Tibial artery (tissue), 4 donors: Measurements from ENCODE around the gene ST8SIA4.

Source experiments
- DNase-seq, 2 donors: peaks; one replicate each; pipeline ENCODE4 v3.0.0-alpha.2; 2019
- H3K27ac ChIP-seq, 2 donors: fragments of 200-600 bp; sonication (generic) in 1 of 2; 1 replicate in 1 of 2; 2 replicates in 1 of 2; pipeline ENCODE4 v1.5.1; 2018 to 2019; ENCODE audit warnings: mild to moderate bottlenecking in 1 of 2
- H3K27me3 ChIP-seq, 2 donors: fragments of 200-600 bp; sonication (generic) in 1 of 2; one replicate each; pipeline versions ENCODE4 v1.5.1 to v1.6.0; 2016 to 2019
- H3K36me3 ChIP-seq, 3 donors: fragments of 200-600 bp; sonication (generic) in 2 of 3; one replicate each; pipeline ENCODE4 v1.5.1; 2016 to 2019; ENCODE audit warnings: mild to moderate bottlenecking in 2 of 3
- H3K4me1 ChIP-seq, 4 donors: fragments of 200-600 bp; sonication (generic) in 2 of 4; 1 replicate in 3 of 4; 2 replicates in 1 of 4; pipeline ENCODE4 v1.5.1; 2016 to 2019
- H3K4me3 ChIP-seq, 2 donors: fragments of 200-600 bp; sonication (generic) in 1 of 2; 1 replicate in 1 of 2; 2 replicates in 1 of 2; pipeline ENCODE4 v1.5.1; 2018 to 2019; ENCODE audit warnings: mild to moderate bottlenecking in 2 of 2
- H3K9me3 ChIP-seq, 3 donors: fragments of 200-600 bp; sonication (generic) in 1 of 3; one replicate each; pipeline ENCODE4 v1.5.1; 2016 to 2019
- intact Hi-C: fragments of 100-400 bp; cut with DNase I; formaldehyde crosslinking; loops from one replicate; pipeline ENCODE4 v1.15.0; 2023; ENCODE audit warnings: low total_unique reads
- TF ChIP-seq, protein P1 (sequence below), 2 experiments: fragments of 200-600 bp in 1 of 2; fragments of 450-650 bp in 1 of 2; IDR thresholded peaks; one replicate each; pipeline ENCODE4 v1.5.1; 2017 to 2019; ENCODE audit warnings: antibody characterized with exemption in 2 of 2, mild to moderate bottlenecking in 1 of 2, moderate library complexity in 1 of 2

The ST8SIA4 gene

DNA sequence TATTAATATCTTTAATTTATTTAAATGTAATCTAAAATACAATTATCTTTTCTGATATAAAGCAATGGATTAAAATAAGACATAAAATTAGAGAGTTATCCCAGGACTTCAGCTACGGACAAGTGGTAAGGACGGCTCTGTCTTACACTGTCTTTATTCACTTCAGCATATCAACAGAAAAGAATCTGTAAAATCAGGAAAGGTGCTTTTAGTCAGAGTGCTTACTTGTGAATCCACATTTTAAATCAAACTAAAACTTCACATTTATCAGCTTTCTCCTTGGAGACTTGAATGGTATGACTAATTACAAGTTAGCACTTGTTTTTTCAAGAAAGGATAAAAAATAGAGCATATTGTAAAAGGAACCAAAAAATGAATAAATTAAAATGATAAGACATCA lies 39.3 kb downstream of the ST8SIA4 start:
- Histone ChIP-seq H3K9me3 (no peaks in the 10 kb centered on the region), H3K4me3 (no peak overlapping the region), H3K27ac (no peak overlapping the region), H3K4me1 (no peaks in the 10 kb centered on the region), H3K36me3 (no peaks in the 10 kb centered on the region), H3K27me3 (no peaks in the 10 kb centered on the region)
- intact Hi-C loops = no loop called here
- DNase-seq = no peak
- TF ChIP-seq, protein P1, sequence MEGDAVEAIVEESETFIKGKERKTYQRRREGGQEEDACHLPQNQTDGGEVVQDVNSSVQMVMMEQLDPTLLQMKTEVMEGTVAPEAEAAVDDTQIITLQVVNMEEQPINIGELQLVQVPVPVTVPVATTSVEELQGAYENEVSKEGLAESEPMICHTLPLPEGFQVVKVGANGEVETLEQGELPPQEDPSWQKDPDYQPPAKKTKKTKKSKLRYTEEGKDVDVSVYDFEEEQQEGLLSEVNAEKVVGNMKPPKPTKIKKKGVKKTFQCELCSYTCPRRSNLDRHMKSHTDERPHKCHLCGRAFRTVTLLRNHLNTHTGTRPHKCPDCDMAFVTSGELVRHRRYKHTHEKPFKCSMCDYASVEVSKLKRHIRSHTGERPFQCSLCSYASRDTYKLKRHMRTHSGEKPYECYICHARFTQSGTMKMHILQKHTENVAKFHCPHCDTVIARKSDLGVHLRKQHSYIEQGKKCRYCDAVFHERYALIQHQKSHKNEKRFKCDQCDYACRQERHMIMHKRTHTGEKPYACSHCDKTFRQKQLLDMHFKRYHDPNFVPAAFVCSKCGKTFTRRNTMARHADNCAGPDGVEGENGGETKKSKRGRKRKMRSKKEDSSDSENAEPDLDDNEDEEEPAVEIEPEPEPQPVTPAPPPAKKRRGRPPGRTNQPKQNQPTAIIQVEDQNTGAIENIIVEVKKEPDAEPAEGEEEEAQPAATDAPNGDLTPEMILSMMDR (IDR thresholded peaks at IDR 0.05) = no peak

DNA sequence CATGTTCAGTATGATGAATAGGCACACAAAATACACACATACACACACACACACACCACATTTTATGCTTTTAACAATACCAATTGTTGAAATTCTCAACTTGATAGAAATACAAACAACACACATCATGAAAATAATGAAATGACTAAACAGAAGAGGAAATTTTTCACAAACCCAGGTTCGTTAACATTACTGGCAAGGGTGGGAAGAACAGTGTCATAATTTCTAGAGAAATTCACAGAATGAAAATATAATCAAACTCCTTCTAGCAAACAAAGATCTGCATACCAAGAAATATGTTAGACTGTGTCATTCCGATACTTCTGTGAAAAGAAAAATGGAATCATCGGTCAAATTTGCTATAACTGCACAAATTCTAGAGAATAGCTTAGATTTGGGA lies 41.9 kb downstream of the ST8SIA4 start:
- no peak for DNase-seq
- intact Hi-C loops = no loop called here
- TF ChIP-seq, protein P1 (IDR thresholded peaks at IDR 0.05) = no peak
- Histone ChIP-seq H3K27me3 (no peaks in the 10 kb centered on the region), H3K27ac (no peak overlapping the region), H3K4me3 (no peak overlapping the region), H3K9me3 (no peaks in the 10 kb centered on the region), H3K4me1 (no peaks in the 10 kb centered on the region), H3K36me3 (no peaks in the 10 kb centered on the region)

DNA sequence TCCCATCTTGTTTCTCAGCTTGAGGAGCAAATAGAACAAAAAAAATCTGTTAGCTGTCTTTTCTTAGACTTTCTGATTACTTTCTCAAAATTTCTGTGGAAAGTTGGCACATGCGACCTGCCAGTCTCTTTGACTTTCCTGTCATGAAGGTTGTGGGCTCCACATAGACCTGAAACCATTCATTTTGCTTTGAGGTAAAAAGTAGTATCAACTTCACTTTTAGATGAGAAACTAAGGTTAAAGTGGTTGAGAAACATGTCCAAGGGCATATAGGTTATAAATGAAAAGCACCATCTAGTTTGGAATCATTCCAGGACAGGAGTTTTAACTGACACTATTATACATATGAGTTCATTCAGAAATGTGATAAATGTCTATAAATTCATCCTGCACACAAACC lies 42.7 kb downstream of the ST8SIA4 start:
- no peaks in the 10 kb centered on the region for H3K4me1 ChIP-seq
- intact Hi-C loops = no loop called here
- TF ChIP-seq, protein P1 (IDR thresholded peaks at IDR 0.05) = no peak
- H3K36me3 ChIP-seq = no peaks in the 10 kb centered on the region
- no peaks in the 10 kb centered on the region for H3K27me3 ChIP-seq
- DNase-seq = no peak
- no peaks in the 10 kb centered on the region for H3K9me3 ChIP-seq
- H3K4me3 ChIP-seq = no peak overlapping the region
- H3K27ac ChIP-seq = no peak overlapping the region

DNA sequence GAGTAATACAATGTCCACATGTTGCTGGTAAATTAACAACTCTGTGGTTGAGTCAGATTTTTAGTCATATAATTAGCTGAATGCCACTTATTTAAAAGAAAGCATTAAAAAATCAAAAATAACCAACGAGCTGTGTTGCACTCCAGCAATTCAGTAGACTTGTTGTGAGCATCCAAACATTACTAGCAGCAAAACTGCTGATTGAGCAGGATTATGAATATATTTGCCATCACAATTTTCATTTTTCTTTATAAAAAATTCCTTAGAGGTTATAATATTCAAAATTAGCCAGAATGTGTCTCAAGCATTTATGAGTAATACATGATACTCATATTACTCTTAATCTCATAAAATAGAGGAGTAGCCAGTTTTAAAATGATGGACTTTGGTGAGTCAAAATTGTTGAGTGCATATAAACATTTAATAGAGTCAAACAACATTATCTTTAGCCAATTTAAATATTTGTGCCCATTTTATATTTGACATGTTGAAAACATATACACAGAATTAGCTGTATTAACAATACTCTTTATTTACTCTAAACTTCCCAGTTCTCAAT lies 44.0 kb downstream of the ST8SIA4 start:
- no peaks in the 10 kb centered on the region for H3K4me1 ChIP-seq
- no peak overlapping the region for H3K4me3 ChIP-seq
- DNase-seq = no peak
- H3K36me3 ChIP-seq = no peaks in the 10 kb centered on the region
- TF ChIP-seq, protein P1 (IDR thresholded peaks at IDR 0.05) = no peak
- no peaks in the 10 kb centered on the region for H3K9me3 ChIP-seq
- intact Hi-C loops = no loop called here
- no peak overlapping the region for H3K27ac ChIP-seq
- no peaks in the 10 kb centered on the region for H3K27me3 ChIP-seq

DNA sequence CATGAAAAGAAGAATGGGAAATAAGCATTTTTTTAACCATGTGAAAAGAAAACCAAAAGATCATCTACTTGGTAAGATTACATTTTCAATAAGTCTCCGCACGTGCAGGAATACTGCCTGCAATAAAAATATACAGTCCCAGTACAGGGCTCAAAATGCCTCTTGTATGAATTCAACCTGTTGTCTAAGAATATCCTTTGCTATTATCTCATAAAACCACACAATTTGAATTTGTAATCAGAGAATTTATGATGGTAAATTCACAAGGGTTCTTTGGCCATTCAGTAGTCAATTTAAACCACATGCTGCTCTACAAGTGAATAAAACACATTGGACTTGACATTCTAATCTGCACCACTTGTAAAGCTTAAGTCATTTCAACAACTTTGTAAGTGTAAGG lies 46.6 kb downstream of the ST8SIA4 start:
- Histone ChIP-seq H3K27me3 (no peaks in the 10 kb centered on the region), H3K4me3 (no peak overlapping the region), H3K9me3 (no peaks in the 10 kb centered on the region), H3K36me3 (no peaks in the 10 kb centered on the region), H3K4me1 (no peaks in the 10 kb centered on the region), H3K27ac (no peak overlapping the region)
- DNase-seq = no peak
- intact Hi-C loops = no loop called here
- TF ChIP-seq, protein P1 (IDR thresholded peaks at IDR 0.05) = no peak

DNA sequence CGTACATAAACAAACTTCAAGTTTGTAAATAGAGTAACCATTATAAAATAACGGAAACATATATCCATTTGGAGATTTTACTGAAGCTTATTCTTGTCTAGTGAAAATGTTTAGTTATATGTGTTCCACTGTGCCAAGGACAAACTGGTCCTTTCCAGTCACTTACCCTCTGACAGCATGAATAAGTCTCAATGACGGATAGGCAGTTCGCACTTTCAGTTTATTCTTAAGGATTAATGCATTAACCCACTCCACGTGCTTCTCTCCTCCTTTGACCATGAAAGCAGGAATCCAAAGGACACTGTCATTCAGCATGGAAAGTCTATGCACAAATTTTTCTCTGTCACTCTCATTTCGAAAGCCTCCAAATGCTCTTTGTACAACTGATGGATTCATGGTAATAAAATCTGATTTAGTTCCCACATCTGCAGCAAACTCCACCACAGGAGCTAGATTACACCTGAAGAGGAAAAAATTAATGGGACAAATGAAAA lies 47.1 kb downstream of the ST8SIA4 start:
- no peaks in the 10 kb centered on the region for H3K4me1 ChIP-seq
- H3K36me3 ChIP-seq = no peaks in the 10 kb centered on the region
- no peak overlapping the region for H3K4me3 ChIP-seq
- H3K27me3 ChIP-seq = no peaks in the 10 kb centered on the region
- no peaks in the 10 kb centered on the region for H3K9me3 ChIP-seq
- intact Hi-C loops = no loop called here
- TF ChIP-seq, protein P1 (IDR thresholded peaks at IDR 0.05) = no peak
- no peak overlapping the region for H3K27ac ChIP-seq
- no peak for DNase-seq
